HG03457 (cell line): Measurements from ENCODE around the gene USP22.

Experiments
- ATAC-seq: cut with Tn5 transposase; IDR thresholded peaks from one replicate; pipeline ENCODE4 v1.9.1; 2021; ENCODE audit warnings: moderate number of reproducible peaks; ENCODE audit not compliant: unreplicated experiment

The USP22 gene

DNA sequence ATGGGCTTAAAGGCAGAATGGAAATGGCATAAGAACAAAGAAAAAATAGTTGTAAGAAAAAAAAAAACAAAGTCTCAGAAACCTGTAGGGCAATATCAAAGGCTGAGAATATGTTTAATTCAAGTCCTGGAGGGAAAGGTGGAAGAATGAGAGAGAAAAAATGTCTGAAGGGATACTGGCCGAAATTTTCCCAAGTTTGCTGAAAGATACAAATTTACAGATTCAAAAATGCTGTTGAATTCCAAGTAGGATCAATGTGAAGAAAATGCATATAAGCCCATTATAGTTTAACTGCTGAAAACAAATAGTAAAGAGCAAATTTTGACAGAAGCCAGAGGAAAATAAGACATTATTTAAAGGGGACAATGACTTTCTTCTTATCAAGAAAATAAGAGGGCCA is 6.6 kb upstream of the USP22 start:
- ATAC-seq, result no peak

- no peak for ATAC-seq
These were observed 3.4 kb upstream of the USP22 start for GRCh38 chr17:21046216-21046615.

DNA sequence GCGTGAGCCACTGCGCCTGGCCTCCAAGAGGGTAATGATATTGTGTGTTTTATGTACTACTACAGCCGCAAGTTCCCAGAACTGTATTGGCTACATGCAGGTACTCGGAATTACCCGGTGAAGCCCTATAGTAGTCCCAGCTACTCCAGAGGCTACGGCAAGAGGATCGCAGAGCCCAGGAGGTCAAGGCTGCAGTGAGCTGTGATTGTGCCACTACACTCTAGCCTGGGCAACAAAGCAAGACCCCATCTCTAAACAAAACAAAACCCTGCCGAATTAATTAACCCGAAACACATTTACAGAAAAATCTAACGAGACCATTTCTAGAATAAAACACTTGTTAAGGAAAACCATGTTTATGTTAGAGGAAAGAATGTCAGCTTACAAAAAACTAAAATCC is 2.2 kb upstream of the USP22 start:
- no peak for ATAC-seq

DNA sequence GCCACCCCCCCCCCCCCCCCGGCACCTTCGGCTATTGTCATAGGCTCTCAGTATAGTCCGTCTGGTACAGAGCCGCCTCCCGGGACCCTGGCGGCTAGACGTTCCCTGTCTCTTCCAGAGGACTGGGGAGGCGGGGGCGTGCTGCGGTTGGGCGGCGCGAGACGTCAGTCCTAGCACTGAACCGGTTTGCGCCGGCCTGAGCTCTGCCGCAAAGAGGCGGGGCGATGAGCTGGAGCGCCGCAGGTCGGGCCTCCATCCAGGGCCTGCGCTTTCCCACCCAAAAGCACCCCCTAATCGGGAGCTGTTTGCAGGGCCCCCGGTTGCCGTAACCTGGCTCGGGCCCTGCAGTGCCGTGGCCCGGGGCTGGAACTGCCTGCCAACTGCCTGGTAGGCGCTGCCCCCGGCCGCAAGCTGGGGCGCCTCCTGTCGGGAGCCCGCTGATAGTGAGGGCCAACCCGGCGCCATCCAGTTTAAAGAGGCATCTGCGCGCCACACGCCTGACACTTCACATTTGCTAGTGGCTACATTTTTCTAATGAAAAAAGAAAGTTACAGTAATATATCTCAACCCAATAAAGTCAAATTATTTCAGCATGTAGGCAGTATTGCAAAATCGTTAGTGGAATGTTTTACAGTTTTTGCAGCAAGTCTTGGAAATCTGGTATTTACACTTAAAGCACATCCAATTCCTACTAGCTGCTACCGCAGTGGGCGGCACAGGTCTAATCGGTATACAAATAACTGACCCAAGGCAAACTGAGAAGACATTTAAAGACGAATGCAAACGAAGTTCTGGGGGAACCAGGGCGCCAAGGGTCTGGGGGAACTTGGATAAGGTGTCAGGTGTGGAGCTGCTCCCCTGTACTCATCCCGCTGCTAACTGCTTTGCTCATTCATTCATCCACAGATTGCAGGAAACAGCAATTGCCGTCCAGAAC is 753 bp upstream of the USP22 start:
- ATAC-seq, result peak; percentile 78

- ATAC-seq, result no peak
These were observed 912 bp downstream of the USP22 start for GRCh38 chr17:21041741-21042457.

- no peak for ATAC-seq
These were observed 2.8 kb downstream of the USP22 start for GRCh38 chr17:21039839-21040575.

- no peak for ATAC-seq
These were observed 5.6 kb downstream of the USP22 start for GRCh38 chr17:21037117-21037803.

DNA sequence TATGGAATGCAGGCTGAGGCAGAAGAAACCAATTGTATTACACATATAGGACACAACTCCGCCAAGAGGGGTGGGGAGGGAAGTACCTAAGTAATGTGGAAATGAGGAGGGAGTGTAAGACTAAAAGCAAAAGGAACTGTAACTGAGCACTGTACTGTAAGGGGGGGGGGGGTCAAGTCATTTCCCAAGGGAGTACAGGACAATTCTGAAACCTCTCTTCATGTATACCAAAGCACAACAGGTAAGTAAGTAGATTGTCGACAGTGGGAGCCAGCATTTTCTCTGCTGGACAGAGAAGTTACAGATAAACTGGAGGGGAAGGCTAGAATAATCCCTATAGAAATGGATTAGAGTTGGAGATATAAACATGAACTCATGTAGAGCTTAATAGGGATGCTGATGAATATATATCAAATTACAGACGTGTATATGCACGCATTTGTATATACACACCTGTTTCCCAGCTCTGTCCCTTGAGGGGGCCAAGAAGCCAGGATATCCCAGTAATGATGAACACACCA is 6.4 kb downstream of the USP22 start:
- no peak for ATAC-seq

DNA sequence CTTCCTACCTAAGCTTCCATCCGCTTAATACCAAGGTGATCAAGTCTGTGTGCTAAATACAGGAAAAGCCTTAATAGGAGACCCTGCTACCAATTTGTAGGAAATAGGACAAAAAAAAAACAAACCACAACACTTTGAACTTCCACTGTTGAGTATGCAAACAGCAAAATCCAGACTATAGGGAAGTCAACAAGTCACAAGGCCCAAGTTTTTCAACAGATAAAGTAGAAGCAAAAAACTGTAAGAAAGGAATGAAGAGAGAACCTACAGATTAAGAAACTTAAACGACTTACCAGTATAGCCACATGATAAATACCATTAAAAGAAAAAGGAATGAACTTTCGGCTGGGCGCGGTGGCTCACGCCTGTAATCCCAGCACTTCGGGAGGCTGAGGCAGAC is 7.4 kb downstream of the USP22 start:
- no peak for ATAC-seq

DNA sequence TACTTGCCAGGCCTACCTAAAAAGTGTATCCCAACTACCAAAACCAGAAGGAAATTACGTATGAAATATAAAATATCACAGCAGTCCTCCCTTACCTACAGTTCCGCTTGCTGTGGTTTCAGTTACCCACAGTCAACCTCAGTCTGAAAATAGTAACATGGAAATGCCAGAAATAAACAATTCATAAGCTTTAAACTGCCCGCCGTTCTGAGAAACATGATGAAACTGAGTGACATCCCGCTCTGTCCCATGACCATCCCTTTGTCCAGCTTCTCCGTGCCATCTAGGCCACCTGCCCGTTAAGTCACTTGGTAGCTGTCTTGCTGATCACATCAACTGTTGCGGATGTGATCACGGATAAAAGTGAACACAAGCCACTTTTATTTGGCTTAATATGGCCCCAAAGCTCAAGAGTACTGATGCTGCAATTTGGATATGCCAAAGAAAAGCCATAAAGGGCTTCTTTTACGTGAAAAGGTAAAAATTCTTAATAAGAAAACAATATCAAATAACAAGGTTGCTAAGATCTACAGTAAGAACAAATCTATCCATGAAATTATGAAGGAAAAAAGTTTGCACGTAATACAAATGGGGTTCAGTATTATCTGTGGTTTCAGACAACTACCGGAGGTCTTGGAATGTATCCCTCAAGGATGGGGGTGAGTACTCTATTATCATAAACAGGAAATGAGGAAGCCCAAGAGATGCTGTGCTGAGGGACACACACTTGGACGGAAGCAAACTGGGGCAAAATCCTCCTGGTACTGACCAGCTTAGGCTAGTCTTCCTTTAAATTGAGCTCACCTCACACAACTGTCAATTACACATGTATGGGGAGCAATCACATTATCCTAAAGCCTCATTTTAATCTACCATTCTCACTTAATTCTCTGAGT is 8.2 kb downstream of the USP22 start:
- peak; percentile 42 for ATAC-seq

GRCh38 chr17:21033350-21033749 is 9.5 kb downstream of the USP22 start:
- ATAC-seq, result no peak

- ATAC-seq, result no peak
These were observed 10.9 kb downstream of the USP22 start for GRCh38 chr17:21031756-21032396.

DNA sequence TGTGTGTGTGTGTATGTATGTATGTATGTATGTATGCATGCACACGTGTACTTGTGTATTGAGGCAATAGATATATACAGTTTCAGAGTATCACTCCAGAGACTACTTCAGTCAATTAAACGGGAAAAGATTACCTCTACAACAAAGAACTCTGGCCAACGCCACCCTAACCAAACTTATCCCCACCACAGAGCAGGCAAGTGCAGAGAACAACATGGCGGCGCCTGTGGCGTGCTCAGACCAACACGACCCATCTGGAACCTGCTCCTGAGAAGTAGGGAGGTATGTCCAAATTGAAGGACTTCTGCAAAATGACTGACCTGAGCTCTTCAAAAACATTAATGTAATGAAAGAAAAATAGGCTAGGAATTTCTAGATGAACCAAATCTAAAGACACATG is 12.4 kb downstream of the USP22 start:
- ATAC-seq, result no peak

DNA sequence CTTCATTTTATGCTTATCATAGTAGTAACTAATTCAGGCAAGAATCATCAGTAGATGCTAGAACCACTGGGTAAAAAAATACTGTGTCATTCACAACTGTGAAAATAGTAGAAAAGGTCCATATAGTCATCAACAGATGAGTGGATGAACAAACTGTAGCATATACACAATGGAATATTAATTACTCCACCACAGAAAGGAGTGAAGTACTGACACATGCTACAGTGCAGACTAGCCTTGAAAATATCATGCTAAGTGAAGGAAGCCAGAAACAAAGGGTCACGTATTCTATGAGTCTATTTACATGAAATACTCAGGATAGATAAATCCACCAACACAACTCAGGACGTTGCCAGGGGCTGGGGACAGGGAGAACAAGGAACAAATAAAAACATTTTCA is 13.3 kb downstream of the USP22 start:
- ATAC-seq, result no peak

DNA sequence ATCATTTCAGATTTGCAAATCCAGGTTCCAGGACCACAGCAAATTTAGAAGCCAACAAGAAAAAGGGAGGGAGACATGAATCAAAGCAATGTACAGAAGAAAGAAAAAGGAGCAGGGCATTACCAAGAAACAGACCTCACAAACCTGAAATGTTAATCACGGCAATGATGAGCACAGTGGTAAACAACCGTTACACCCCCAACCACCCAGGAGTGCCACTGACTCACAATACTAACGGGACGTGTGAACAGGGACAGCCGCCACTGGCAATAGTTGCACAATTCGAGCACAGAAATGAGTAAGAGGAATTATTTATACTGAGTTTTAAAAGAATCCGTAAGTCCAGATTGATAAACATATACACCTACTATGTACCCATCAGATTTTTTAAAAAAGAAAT is 13.8 kb downstream of the USP22 start:
- no peak for ATAC-seq

DNA sequence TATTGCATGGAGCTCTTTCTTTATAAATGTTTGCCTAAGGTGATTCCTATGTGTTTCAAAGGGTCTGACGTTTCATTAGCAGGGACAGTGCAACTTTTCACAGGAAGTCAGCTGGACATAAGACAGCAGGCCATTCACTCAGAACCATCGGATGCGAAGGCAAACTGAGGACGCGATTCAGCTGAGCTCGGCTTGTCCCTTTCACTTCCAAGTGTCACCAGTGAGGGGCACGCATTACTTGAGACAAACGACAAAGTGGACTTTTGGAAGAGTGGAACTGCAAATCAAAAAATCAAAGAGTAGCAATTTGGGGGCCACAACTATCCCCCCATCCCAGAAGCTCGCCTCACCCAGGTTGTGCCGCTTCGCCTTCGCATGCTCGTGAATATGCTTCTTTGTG is 14.6 kb downstream of the USP22 start:
- ATAC-seq, result no peak

DNA sequence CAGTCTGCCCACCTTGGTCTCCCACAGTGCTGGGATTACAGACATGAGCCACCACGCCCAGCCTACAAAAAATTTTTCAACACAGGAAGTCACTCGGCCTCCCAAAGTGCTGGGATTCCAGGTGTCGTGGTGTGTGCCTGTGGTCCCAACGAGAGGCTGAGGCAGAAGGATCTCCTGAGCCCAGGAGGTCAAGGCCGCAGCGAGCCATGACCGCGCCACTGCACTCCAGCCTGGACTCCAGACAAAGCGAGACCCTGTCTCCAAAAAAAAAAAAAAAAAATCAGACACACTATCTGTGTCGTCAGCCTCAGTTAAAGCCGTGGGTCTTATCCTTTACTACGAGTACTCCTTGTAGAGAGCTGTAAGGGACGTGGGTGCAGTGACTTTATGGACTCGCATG is 15.8 kb downstream of the USP22 start:
- ATAC-seq, result no peak

GRCh38 chr17:21025451-21025850 is 17.4 kb downstream of the USP22 start:
- no peak for ATAC-seq

DNA sequence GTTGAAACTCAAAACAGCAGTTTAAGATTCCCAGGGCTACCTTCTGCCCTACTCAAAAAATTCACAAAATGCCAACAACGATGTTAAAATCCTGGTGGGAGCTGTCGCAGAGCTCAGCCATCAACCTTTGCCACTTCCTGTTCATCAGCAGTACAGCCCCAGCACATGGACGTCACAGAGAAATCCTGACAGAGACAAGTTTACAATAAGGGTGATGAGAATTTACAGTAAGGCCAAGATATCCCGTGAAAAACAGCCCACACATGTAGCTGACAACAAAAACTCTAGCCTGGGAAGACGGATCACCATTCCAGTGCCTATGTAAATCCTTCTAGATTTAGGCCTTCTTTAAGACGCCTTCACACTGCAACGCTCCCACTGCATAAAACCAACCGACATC is 18.8 kb downstream of the USP22 start:
- no peak for ATAC-seq
